ENCODE results near the gene RPS6KB2. TPM values are rescaled to one million over a fixed set of nuclear protein-coding genes. Genes with fewer than 3 reads are reported as not detected.

The RPS6KB2 gene
- total RNA-seq, 1 experiment from 2014 or later, result 77.9 TPM

GRCh38 chr11:67442504-67443404, 14.5 kb downstream of the RPS6KB2 start:
- H3K4me3 ChIP-seq, result peak overlapping the region; percentile 67
- DNase-seq, result no peak

GRCh38 chr11:67445515-67445914, 17.2 kb downstream of the RPS6KB2 start:
- DNase-seq, result no peak
- H3K4me3 ChIP-seq, result no peak overlapping the region
- peaks cover 3% of the 10 kb centered on the region; the same call in 1 of the 2 replicates for H3K36me3 ChIP-seq
- H3K27me3 ChIP-seq, result no peaks in the 10 kb centered on the region
- no peaks in the 10 kb centered on the region for H3K9me3 ChIP-seq

More at GRCh38 chr11:67442504-67443404, 14.5 kb downstream of the RPS6KB2 start:
- H3K27me3 ChIP-seq, result no peaks in the 10 kb centered on the region
- no peaks in the 10 kb centered on the region for H3K9me3 ChIP-seq
- peaks cover 13% of the 10 kb centered on the region for H3K36me3 ChIP-seq

- Histone ChIP-seq H3K36me3 (no peaks in the 10 kb centered on the region), H3K27me3 (no peaks in the 10 kb centered on the region)
- no peak for DNase-seq
These were observed 19.9 kb downstream of the RPS6KB2 start for GRCh38 chr11:67448220-67448609.

GRCh38 chr11:67449116-67449844, 21.0 kb downstream of the RPS6KB2 start:
- Histone ChIP-seq H3K9me3 (no peaks in the 10 kb centered on the region), H3K27me3 (no peaks in the 10 kb centered on the region), H3K4me3 (no peak overlapping the region), H3K36me3 (no peaks in the 10 kb centered on the region)
- no peak for DNase-seq

More at GRCh38 chr11:67448220-67448609, 19.9 kb downstream of the RPS6KB2 start:
- no peaks in the 10 kb centered on the region for H3K9me3 ChIP-seq
- no peak overlapping the region for H3K4me3 ChIP-seq

GRCh38 chr11:67450796-67451657, 22.7 kb downstream of the RPS6KB2 start:
- H3K4me3 ChIP-seq, result no peak overlapping the region
- no peaks in the 10 kb centered on the region for H3K27me3 ChIP-seq
- H3K36me3 ChIP-seq, result no peaks in the 10 kb centered on the region
- no peak for DNase-seq
- H3K9me3 ChIP-seq, result no peaks in the 10 kb centered on the region

- Histone ChIP-seq H3K9me3 (no peaks in the 10 kb centered on the region), H3K36me3 (no peaks in the 10 kb centered on the region), H3K4me3 (no peak overlapping the region), H3K27me3 (no peaks in the 10 kb centered on the region)
- DNase-seq, result no peak
These were observed 23.3 kb downstream of the RPS6KB2 start for GRCh38 chr11:67451658-67451976.

GRCh38 chr11:67452141-67452952, 24.1 kb downstream of the RPS6KB2 start, which contains the start of gene GPR152:
Gene GPR152, minus strand, starts transcription at chr11:67452729. Its CDS starts 5 bp downstream, at chr11:67452724.
- Histone ChIP-seq H3K4me3 (peak within 1 kb of the TSS; percentile 27), H3K9me3 (no peaks in the 10 kb centered on the region), H3K27me3 (no peaks in the 10 kb centered on the region), H3K36me3 (no peaks in the 10 kb centered on the region)
- DNase-seq, result peak; percentile 63

GRCh38 chr11:67453816-67454732, 25.8 kb downstream of the RPS6KB2 start:
- H3K36me3 ChIP-seq, result no peaks in the 10 kb centered on the region
- DNase-seq, result no peak
- no peaks in the 10 kb centered on the region for H3K9me3 ChIP-seq
- no peaks in the 10 kb centered on the region for H3K27me3 ChIP-seq
- H3K4me3 ChIP-seq, result no peak overlapping the region

- no peaks in the 10 kb centered on the region for H3K27me3 ChIP-seq
- H3K36me3 ChIP-seq, result no peaks in the 10 kb centered on the region
- H3K4me3 ChIP-seq, result no peak within 1 kb of the TSS
- DNase-seq, result no peak
- no peaks in the 10 kb centered on the region for H3K9me3 ChIP-seq
These were observed 26.8 kb downstream of the RPS6KB2 start, which contains the start of gene CABP4 for GRCh38 chr11:67455054-67455453. Gene CABP4, plus strand, starts transcription at chr11:67455354. Its CDS starts 70 bp downstream, at chr11:67455424.

- Histone ChIP-seq H3K36me3 (no peaks in the 10 kb centered on the region), H3K9me3 (no peaks in the 10 kb centered on the region), H3K4me3 (no peak overlapping the region), H3K27me3 (no peaks in the 10 kb centered on the region)
- no peak for DNase-seq
These were observed 27.9 kb downstream of the RPS6KB2 start for GRCh38 chr11:67456068-67456705.

- Histone ChIP-seq H3K4me3 (no peak overlapping the region), H3K36me3 (no peaks in the 10 kb centered on the region), H3K9me3 (no peaks in the 10 kb centered on the region), H3K27me3 (no peaks in the 10 kb centered on the region)
- no peak for DNase-seq
These were observed 29.2 kb downstream of the RPS6KB2 start for GRCh38 chr11:67457453-67457852.

GRCh38 chr11:67458266-67458665, 30.0 kb downstream of the RPS6KB2 start:
- Histone ChIP-seq H3K4me3 (no peak overlapping the region), H3K27me3 (no peaks in the 10 kb centered on the region), H3K36me3 (no peaks in the 10 kb centered on the region), H3K9me3 (no peaks in the 10 kb centered on the region)
- no peak for DNase-seq

- Histone ChIP-seq H3K27me3 (no peaks in the 10 kb centered on the region), H3K9me3 (no peaks in the 10 kb centered on the region), H3K4me3 (no peak overlapping the region), H3K36me3 (no peaks in the 10 kb centered on the region)
- no peak for DNase-seq
These were observed 34.9 kb downstream of the RPS6KB2 start for GRCh38 chr11:67463186-67463585.

GRCh38 chr11:67463680-67464410, 35.6 kb downstream of the RPS6KB2 start:
- Histone ChIP-seq H3K36me3 (no peaks in the 10 kb centered on the region), H3K27me3 (no peaks in the 10 kb centered on the region), H3K4me3 (no peak overlapping the region), H3K9me3 (no peaks in the 10 kb centered on the region)
- no peak for DNase-seq

All from MG63 (cell line).